H1 (cell line): ENCODE data around the gene ICAM3. TPM values are rescaled to one million over a fixed set of nuclear protein-coding genes. Genes with fewer than 3 reads are reported as not detected.

Source experiments
- CBX5 ChIP-seq: fragments of 300-800, 300-1000 bp; sonication (generic); IDR thresholded peaks from 2 replicates; pipeline ENCODE4 v1.7.1; 2016; ENCODE audit warnings: antibody characterized with exemption, low read length, low read depth
- CTBP2 ChIP-seq: IDR thresholded peaks from 2 replicates; pipeline ENCODE4 v1.7.0; 2011; ENCODE audit warnings: borderline replicate concordance, mild to moderate bottlenecking, moderate library complexity, mixed read lengths, low read length; ENCODE audit not compliant: insufficient read depth, insufficient read length
- E2F6 ChIP-seq: IDR thresholded peaks from 2 replicates; pipeline ENCODE4 v1.6.1; 2012; ENCODE audit warnings: inconsistent platforms
- EZH2 ChIP-seq: fragments of 200-600 bp; sonication (generic); IDR thresholded peaks from 2 replicates; pipeline ENCODE4 v1.7.1; 2012; ENCODE audit warnings: low read depth, mild to moderate bottlenecking, moderate library complexity, low read length, inconsistent platforms; ENCODE audit not compliant: severe bottlenecking
- GABPA ChIP-seq: IDR thresholded peaks from 2 replicates; pipeline ENCODE4 v1.6.1; 2011; ENCODE audit warnings: mild to moderate bottlenecking, low read length, moderate library complexity, borderline replicate concordance; ENCODE audit not compliant: insufficient read depth
- JUN ChIP-seq: IDR thresholded peaks from 2 replicates; pipeline ENCODE4 v1.6.1; 2011; ENCODE audit warnings: low read depth, mild to moderate bottlenecking, improper control_type of control experiment, low read length
- MAFK ChIP-seq: IDR thresholded peaks from 2 replicates; pipeline ENCODE4 v1.6.1; 2012; ENCODE audit warnings: low read depth, mild to moderate bottlenecking, improper control_type of control experiment, low read length
- PHF8 ChIP-seq: fragments of 200-600 bp; sonication (generic); conservative IDR thresholded peaks from 2 replicates; pipeline ENCODE4 v1.7.1; 2012; ENCODE audit warnings: low read depth, mild to moderate bottlenecking, inconsistent platforms, low read length, moderate library complexity
- SP1 ChIP-seq: IDR thresholded peaks from 2 replicates; pipeline ENCODE4 v1.6.1; 2011; ENCODE audit warnings: low read depth, low read length
- SP2 ChIP-seq: IDR thresholded peaks from 2 replicates; pipeline ENCODE4 v1.6.1; 2012; ENCODE audit warnings: mild to moderate bottlenecking, low read length, inconsistent platforms
- TBP ChIP-seq: IDR thresholded peaks from 2 replicates; pipeline ENCODE4 v1.6.1; 2011; ENCODE audit warnings: low read depth, low read length, improper control_type of control experiment
- TEAD4 ChIP-seq: IDR thresholded peaks from 2 replicates; pipeline ENCODE4 v1.6.1; 2012; ENCODE audit warnings: low read depth, low read length, inconsistent platforms, mixed read lengths
- polyA plus RNA-seq, 7 experiments: library from polyadenylated mRNA; depleted of rRNA in 3 of 7; stranded (reverse) in 5 of 7; unstranded in 2 of 7; fragments of >200 nt in 5 of 7; fragments of 200-250 nt in 2 of 7; gene quantifications; 1 replicate in 5 of 7; 2 replicates in 1 of 7; 4 replicates in 1 of 7; pipeline versions ENCODE4 v1.2.1 to v1.2.3, GENCODE V29; 2011 to 2013; ENCODE audit warnings: missing spikeins in 2 of 7, mixed read lengths in 2 of 7
- total RNA-seq: library from RNA; stranded (reverse); fragmentation: NEBNext Ultra II Directional; extraction: Animal tissue kit (Norgen Biotek cat#: 25700); gene quantifications from 2 replicates; pipeline ENCODE4 v1.2.1, GENCODE V29; 2021

Gene ICAM3
- total and polyA plus RNA-seq, 2 of the 8 experiments (the other 6 are each of a cell fraction or from before 2014, with no cell fraction given) = 15.4 to 16.5 TPM

- TF ChIP-seq E2F6 = peak; percentile 60; the same call in 1 of the 2 replicates
- TF ChIP-seq JUN = no peak
- TF ChIP-seq SP2 = no peak
- TF ChIP-seq PHF8 = peak; percentile 30
- no peak for TF ChIP-seq EZH2
- no peak for TF ChIP-seq CBX5
- TF ChIP-seq MAFK = no peak
- TF ChIP-seq GABPA = no peak
- TF ChIP-seq CTBP2 = no peak
- 0 out of 2 replicates have a peak, but pooled peaks have one; percentile 29 for TF ChIP-seq TBP
- no peak for TF ChIP-seq TEAD4
- TF ChIP-seq SP1 = no peak
Observed at GRCh38 chr19:10353793-10354391, 14.5 kb upstream of the ICAM3 start (continued).
